SH-SY5Y (cell line): ENCODE results near the gene SLC39A10.

ENCODE experiments used
- GATA2 ChIP-seq: IDR thresholded peaks from 2 replicates; pipeline ENCODE4 v1.6.1; 2011; ENCODE audit warnings: mild to moderate bottlenecking, low read depth, low read length
- GATA3 ChIP-seq: IDR thresholded peaks from 2 replicates; pipeline ENCODE4 v1.6.1; 2011; ENCODE audit warnings: low read depth, mild to moderate bottlenecking, low read length, moderate library complexity

DNA sequence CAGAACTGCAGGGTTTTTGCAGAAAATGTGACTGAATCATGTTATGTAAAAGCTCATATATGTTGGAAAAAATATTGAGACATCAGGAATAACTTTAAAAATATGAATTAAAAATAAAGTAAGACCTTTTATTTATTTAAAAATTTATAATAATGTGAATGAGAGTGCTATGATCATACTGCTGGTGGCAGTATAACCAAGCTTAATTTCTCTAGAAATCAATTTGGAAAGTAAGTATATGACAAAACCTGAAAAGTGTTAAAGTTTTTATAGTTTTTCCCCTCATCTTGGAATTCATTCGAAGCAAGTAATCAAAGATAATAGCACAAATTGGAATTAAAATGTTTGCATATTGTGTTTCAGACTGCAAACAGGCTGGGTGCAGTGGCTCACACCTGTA lies 7.5 kb downstream of the SLC39A10 start:
- TF ChIP-seq GATA2 (no peak), GATA3 (no peak)
